NCI-H1436 (cell line): ENCODE measurements around the gene ABHD1.
"Not testable (repeated sequence)": the region's sequence is repeated elsewhere in the genome, so short reads cannot be mapped to it uniquely, and the experiment has no call there.

ENCODE experiments used
- DNase-seq: peaks from one replicate; lab custom pipeline; 2025; lab: John Stamatoyannopoulos, UW

Gene ABHD1

GRCh38 chr2:27164960-27165763, 41.5 kb downstream of the ABHD1 start:
- DNase-seq: no peak

DNA sequence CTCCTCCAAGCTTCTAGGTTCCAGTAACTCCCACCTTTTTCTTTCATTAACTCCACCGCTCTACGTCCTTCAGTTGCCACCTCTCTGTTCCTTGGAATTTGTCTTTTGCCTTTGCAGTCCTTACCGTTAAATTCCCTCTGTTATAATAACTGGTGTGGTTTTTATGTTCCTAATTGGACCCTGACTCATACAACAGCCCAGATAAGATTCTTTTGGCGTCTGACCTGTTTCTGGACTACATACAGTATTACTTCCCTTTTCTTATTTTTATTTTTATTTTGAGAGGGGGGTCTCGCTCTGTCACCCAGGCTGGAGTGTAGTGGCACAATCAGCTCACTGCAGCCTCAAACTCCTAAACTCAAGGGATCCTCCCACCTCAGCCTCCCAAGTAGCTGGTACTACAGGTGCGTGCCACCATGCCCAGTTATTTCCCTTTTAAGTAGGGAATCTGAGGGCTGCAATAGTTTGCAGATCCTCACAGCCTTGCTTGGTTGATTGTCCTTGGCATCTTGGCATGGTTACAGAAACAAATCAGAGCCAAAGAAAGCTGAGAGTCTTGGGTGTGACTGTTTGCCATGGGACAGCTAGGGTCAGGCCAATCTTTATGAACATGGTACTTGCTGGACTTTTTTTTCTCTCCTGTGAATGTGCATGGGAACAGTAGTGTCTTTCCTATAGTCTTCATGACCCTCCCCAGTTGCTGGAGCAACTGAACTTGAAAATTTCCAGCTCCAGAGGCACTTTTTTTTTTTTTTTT, 47.1 kb downstream of the ABHD1 start:
- DNase-seq: no peak

GRCh38 chr2:27171351-27171848, 47.8 kb downstream of the ABHD1 start:
- peak; percentile 4 for DNase-seq

DNA sequence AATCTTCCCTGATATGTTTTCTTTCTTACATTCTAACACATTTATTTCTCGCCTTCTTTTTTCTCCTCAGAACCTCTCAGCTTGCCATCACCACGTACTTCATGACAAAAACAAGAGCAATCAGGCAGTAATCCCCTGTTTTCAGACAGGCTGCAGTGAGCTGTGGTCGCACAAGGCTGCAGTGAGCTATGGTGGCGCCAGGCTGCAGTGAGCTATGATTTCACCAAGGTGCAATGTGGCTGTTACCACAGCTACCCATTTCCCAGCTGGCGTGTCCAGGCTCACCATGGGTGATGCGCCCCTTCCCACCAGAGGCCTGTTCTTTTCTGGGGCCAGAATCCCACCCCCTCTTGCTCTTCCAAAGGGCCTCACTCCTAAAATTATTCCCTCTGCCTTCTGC, 51.0 kb downstream of the ABHD1 start:
- no peak for DNase-seq

DNA sequence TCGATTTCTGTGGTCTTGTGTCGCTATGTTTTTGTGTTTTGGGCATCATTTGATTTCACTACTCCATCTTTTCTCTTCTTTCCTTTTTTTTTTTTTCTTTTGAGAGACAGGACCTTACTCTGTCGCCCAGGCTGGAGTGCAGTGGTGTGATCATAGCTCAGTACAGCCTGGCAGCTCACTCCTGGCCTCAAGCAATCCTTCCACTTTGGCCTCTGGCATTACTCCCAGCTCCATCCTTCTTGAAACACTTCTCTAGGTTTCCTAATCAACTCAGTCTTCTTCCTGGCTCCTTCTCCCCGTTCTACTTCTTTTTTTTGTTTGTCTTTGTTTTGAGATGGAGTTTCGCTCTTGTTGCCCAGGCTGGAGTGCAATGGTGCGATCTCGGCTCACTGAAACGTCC, 51.7 kb downstream of the ABHD1 start:
- no peak for DNase-seq

DNA sequence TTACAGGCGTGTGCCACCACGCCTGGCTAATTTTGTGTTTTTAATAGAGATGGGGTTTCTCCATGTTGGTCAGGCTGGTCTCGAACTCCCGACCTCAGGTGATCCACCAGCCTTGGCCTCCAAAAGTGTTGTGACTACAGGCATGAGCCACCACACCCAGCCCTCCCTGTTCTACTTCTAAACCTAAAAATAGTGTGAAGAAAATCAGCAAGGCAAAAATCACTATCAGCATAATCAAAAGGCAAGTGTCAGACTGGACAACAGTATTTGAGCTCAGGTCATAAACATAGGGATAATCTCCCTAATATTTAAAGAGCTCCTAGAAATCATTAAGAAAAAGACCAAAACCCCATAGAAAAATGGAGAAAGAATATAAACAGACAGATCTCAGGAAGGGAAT, 52.2 kb downstream of the ABHD1 start:
- DNase-seq: not testable (repeated sequence)

DNA sequence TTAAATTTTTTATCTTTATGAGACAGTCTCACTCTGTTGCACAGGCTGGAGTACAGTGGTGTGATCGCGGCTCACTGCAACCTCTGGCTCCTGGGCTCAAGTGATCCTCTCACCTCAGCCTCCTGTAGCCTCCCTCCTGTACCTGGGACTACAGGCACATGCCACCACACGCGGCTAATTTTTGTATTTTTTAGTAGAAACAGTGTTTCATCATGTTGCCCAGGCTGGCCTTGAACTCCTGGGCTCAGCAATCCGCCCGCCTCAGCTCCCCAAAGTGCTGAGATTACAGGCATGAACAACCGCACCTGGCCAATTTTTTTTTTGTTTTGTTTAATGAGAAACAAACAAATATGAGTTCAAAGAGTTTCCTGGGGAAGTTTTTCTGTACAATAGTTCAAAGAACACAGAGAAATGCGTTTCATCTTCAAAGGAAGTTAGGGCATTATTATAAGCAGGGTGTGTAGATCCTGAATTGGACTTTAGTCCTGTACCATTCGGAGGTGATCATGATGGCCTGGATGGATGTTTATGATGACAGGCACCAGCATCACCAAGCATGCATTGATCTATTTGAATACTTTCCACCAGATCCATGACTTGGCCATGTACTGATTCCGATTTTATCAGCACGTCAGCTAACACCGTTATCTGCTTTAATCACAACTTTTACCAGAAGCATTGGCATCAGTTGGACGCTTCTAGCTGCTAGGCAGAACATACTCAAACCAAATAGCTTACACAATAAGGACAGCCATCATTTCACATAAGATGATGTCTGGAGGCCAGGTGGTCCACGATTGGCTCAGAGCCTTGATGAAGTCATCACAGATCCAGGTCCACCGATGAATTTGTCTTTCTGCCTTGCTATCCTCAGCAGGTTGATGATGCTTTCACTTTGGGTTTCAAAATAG, 54.1 kb downstream of the ABHD1 start:
- DNase-seq: no peak

DNA sequence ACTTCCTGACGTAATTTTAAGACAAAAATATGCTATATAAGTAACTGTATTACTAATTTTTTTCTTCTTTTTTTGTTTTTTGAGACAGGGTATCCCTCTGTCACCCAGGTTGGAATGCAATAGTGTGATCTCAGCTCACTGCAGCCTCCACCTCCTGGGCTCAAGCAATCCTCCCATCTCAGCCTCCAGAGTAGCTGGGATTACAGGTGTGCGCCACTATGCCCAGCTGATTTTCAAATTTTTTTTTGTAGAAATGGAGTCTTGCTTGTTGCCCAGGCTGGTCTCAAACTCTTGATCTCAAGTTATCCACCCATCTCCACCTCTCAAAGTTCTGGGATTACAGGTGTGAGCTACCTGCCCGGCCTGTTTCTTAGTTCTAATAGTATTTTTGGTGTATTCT, 54.9 kb downstream of the ABHD1 start:
- DNase-seq: no peak

- DNase-seq: no peak
Observed at GRCh38 chr2:27179344-27180000, 55.9 kb downstream of the ABHD1 start.
